ENCODE measurements around the gene CH25H. TPM values are rescaled to one million over a fixed set of nuclear protein-coding genes. Genes with fewer than 3 reads are reported as not detected.

CH25H gene
- total RNA-seq, 1 experiment from 2014 or later = not detected

DNA sequence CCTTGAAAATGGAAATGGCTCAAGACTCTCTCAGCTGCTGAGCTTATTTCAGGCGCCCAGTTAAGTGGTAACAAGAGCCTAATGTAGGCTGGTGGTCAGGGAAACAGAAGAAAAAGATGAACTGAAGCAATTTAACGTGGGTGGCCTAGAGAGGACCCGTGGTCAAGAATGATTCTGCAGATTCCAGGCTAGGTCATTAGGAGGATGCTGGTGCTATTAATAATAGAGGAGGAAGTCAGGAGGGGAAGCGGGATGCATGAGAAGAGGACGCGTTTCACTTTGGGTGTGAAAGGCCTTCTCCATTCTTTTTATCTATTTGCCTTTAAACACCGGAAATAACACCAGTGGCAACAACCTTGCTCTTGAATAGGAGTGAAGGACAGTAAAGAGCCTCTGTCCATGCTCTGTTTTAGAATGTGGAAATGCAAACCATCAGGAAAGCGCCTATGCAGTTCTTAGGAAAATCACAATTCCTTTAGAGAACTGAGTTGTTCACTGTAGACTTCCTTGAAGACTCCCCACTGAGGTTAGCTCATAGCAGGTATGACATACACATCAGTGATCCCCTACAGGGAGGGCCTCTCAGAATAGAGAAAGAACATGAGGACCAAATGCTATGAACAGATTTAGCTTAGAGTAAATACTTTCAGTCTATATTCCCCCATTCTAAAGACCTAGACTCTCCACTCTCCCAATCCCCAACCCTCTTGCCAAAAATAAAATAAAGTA, 35.9 kb upstream of the CH25H start:
- intact Hi-C loops (cut with micrococcal nuclease; ENCODE audit: unreplicated experiment) = no loop called here
- Histone ChIP-seq H3K9me3 (ENCODE audit: insufficient read depth, low read depth) (no peaks in the 10 kb centered on the region), H3K9me2 (ENCODE audit: insufficient read depth) (no peaks in the 10 kb centered on the region), H4K20me1 (ENCODE audit: insufficient read depth) (no peaks in the 10 kb centered on the region), H3K36me3 (ENCODE audit: low read depth) (0 out of 2 replicates have a peak, but pooled peaks cover 6% of the 10 kb centered on the region), H3K4me3 (no peak overlapping the region), H3K4me2 (no peak overlapping the region), H3K27me3 (ENCODE audit: insufficient read depth, low read depth) (no peaks in the 10 kb centered on the region), H3F3A (ENCODE audit: insufficient read depth, low read depth) (peaks cover 11% of the 10 kb centered on the region; the same call in 1 of the 2 replicates), H2AFZ (no peak overlapping the region), H3K4me1 (replicated peaks; ENCODE audit: insufficient read depth) (peaks cover 17% of the 10 kb centered on the region), H3K27ac (peak overlapping the region; percentile 55; the same call in 1 of the 2 replicates), H3K79me2 (ENCODE audit: low read depth) (no peaks in the 10 kb centered on the region)
- ChIA-PET CTCF (no interaction called here), POLR2A (ENCODE audit: unreplicated experiment) (no interaction called here)
- DNase-seq = no peak
- TF ChIP-seq, protein P1, sequence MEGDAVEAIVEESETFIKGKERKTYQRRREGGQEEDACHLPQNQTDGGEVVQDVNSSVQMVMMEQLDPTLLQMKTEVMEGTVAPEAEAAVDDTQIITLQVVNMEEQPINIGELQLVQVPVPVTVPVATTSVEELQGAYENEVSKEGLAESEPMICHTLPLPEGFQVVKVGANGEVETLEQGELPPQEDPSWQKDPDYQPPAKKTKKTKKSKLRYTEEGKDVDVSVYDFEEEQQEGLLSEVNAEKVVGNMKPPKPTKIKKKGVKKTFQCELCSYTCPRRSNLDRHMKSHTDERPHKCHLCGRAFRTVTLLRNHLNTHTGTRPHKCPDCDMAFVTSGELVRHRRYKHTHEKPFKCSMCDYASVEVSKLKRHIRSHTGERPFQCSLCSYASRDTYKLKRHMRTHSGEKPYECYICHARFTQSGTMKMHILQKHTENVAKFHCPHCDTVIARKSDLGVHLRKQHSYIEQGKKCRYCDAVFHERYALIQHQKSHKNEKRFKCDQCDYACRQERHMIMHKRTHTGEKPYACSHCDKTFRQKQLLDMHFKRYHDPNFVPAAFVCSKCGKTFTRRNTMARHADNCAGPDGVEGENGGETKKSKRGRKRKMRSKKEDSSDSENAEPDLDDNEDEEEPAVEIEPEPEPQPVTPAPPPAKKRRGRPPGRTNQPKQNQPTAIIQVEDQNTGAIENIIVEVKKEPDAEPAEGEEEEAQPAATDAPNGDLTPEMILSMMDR (conservative IDR thresholded peaks at IDR 0.05) = no peak
- no peak for TF ChIP-seq EZH2 (IDR thresholded peaks at IDR 0.05; ENCODE audit: low read depth)
- no TSS peak for BruUV-seq (replicated peaks)

DNA sequence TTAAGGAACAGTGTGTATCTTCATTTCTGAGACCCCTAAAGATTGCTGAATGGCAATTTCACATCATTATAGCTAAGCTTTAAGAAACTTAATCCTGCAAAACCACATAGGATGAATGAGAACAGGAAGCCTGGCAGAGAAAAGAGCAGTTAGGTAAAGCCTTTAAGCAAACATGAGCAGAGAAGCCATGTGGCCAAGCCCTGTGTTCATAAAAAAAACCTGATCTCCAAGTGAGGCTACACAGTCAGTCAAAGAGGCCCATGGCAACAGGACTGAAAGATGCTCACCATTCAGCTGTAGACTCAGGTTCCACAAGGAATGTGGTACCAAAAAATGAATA, 35.2 kb upstream of the CH25H start:
- H3K4me2 ChIP-seq = peak overlapping the region; percentile 21; the same call in 1 of the 2 replicates
- H2AFZ ChIP-seq = no peak overlapping the region
- H3K36me3 ChIP-seq (ENCODE audit: low read depth) = 0 out of 2 replicates have a peak, but pooled peaks cover 6% of the 10 kb centered on the region
- H3K4me3 ChIP-seq = no peak overlapping the region
- peak overlapping the region; percentile 55; the same call in 1 of the 2 replicates for H3K27ac ChIP-seq
- H3K9me2 ChIP-seq (ENCODE audit: insufficient read depth) = no peaks in the 10 kb centered on the region
- peaks cover 11% of the 10 kb centered on the region; the same call in 1 of the 2 replicates for H3F3A ChIP-seq (ENCODE audit: insufficient read depth, low read depth)
- intact Hi-C loops (cut with micrococcal nuclease; ENCODE audit: unreplicated experiment) = no loop called here
- POLR2A ChIA-PET (ENCODE audit: unreplicated experiment) = no interaction called here
- no peaks in the 10 kb centered on the region for H3K9me3 ChIP-seq (ENCODE audit: insufficient read depth, low read depth)
- peaks cover 17% of the 10 kb centered on the region for H3K4me1 ChIP-seq (replicated peaks; ENCODE audit: insufficient read depth)
- CTCF ChIA-PET = no interaction called here
- no peaks in the 10 kb centered on the region for H3K79me2 ChIP-seq (ENCODE audit: low read depth)
- H4K20me1 ChIP-seq (ENCODE audit: insufficient read depth) = no peaks in the 10 kb centered on the region
- no TSS peak for BruUV-seq (replicated peaks)
- no peaks in the 10 kb centered on the region for H3K27me3 ChIP-seq (ENCODE audit: insufficient read depth, low read depth)
- no peak for TF ChIP-seq EZH2 (IDR thresholded peaks at IDR 0.05; ENCODE audit: low read depth)
- TF ChIP-seq, protein P1 (conservative IDR thresholded peaks at IDR 0.05) = no peak
- DNase-seq = peak in 1 of 2 experiments; percentile 44

GRCh38 chr10:89241486-89242344, 34.6 kb upstream of the CH25H start:
- Histone ChIP-seq H4K20me1 (ENCODE audit: insufficient read depth) (no peaks in the 10 kb centered on the region), H3K27me3 (ENCODE audit: insufficient read depth, low read depth) (no peaks in the 10 kb centered on the region), H3K4me1 (replicated peaks; ENCODE audit: insufficient read depth) (peaks cover 17% of the 10 kb centered on the region), H3K79me2 (ENCODE audit: low read depth) (no peaks in the 10 kb centered on the region), H3K9me3 (ENCODE audit: insufficient read depth, low read depth) (no peaks in the 10 kb centered on the region), H3F3A (ENCODE audit: insufficient read depth, low read depth) (peaks cover 11% of the 10 kb centered on the region; the same call in 1 of the 2 replicates), H3K36me3 (ENCODE audit: low read depth) (0 out of 2 replicates have a peak, but pooled peaks cover 6% of the 10 kb centered on the region), H3K9me2 (ENCODE audit: insufficient read depth) (no peaks in the 10 kb centered on the region), H3K4me2 (peak overlapping the region; percentile 21; the same call in 1 of the 2 replicates), H3K4me3 (no peak overlapping the region), H2AFZ (no peak overlapping the region), H3K27ac (peak overlapping the region; percentile 55)
- no TSS peak for BruUV-seq (replicated peaks)
- intact Hi-C loops (cut with micrococcal nuclease; ENCODE audit: unreplicated experiment) = no loop called here
- ChIA-PET POLR2A (ENCODE audit: unreplicated experiment) (no interaction called here), CTCF (no interaction called here)
- peak in 1 of 2 experiments; percentile 42 for DNase-seq
- no peak for TF ChIP-seq EZH2 (IDR thresholded peaks at IDR 0.05; ENCODE audit: low read depth)
- TF ChIP-seq, protein P1 (conservative IDR thresholded peaks at IDR 0.05) = no peak
